8988T (cell line): ENCODE measurements around the gene SCYL1.
"Not testable (repeated sequence)": the region's sequence is repeated elsewhere in the genome, so short reads cannot be mapped to it uniquely, and the experiment has no call there.

Experiments
- DNase-seq: peaks from one replicate; pipeline ENCODE4 v3.0.0; 2011

SCYL1 gene

GRCh38 chr11:65555693-65556231 lies 30.9 kb downstream of the SCYL1 start:
- peak; percentile 70 for DNase-seq

- no peak for DNase-seq
Observed at GRCh38 chr11:65556470-65557279, 31.8 kb downstream of the SCYL1 start.

GRCh38 chr11:65557280-65558001 lies 32.6 kb downstream of the SCYL1 start:
- DNase-seq = no peak

- peak; percentile 95 for DNase-seq
Observed at GRCh38 chr11:65558002-65558929, 33.4 kb downstream of the SCYL1 start, which contains the start of gene LTBP3. Gene LTBP3, minus strand, starts transcription at chr11:65558359. Its CDS starts 400 bp downstream, at chr11:65557959.

GRCh38 chr11:65558930-65559509 lies 34.1 kb downstream of the SCYL1 start:
- DNase-seq = no peak

- no peak for DNase-seq
Observed at GRCh38 chr11:65559535-65559934, 34.7 kb downstream of the SCYL1 start.

GRCh38 chr11:65559951-65560537 lies 35.2 kb downstream of the SCYL1 start:
- peak; percentile 83 for DNase-seq

- no peak for DNase-seq
Observed at GRCh38 chr11:65560555-65561418, 35.9 kb downstream of the SCYL1 start.

- DNase-seq = no peak
Observed at GRCh38 chr11:65562020-65562419, 37.1 kb downstream of the SCYL1 start.

- DNase-seq = no peak
Observed at GRCh38 chr11:65562788-65563187, 37.9 kb downstream of the SCYL1 start.

GRCh38 chr11:65563601-65564000 lies 38.7 kb downstream of the SCYL1 start:
- DNase-seq = no peak

- not testable (repeated sequence) for DNase-seq
Observed at GRCh38 chr11:65564879-65565559, 40.1 kb downstream of the SCYL1 start.

GRCh38 chr11:65565624-65566453 lies 41.0 kb downstream of the SCYL1 start:
- DNase-seq = no peak

GRCh38 chr11:65569164-65569972 lies 44.5 kb downstream of the SCYL1 start:
- DNase-seq = no peak

GRCh38 chr11:65569973-65570918 lies 45.4 kb downstream of the SCYL1 start, which contains the start of gene ZNRD2:
Gene ZNRD2, plus strand, starts transcription at chr11:65570477. Its CDS starts 15 bp downstream, at chr11:65570492.
- peak; percentile 100 for DNase-seq

GRCh38 chr11:65571420-65571819 lies 46.5 kb downstream of the SCYL1 start:
- no peak for DNase-seq

- DNase-seq = peak; percentile 93
Observed at GRCh38 chr11:65571940-65572339, 47.1 kb downstream of the SCYL1 start.
